ENCODE results near the gene LRBA. TPM values are rescaled to one million over a fixed set of nuclear protein-coding genes. Genes with fewer than 3 reads are reported as not detected.

LRBA gene
- total RNA-seq, 1 donor from 2014 or later: 68.0 TPM

DNA sequence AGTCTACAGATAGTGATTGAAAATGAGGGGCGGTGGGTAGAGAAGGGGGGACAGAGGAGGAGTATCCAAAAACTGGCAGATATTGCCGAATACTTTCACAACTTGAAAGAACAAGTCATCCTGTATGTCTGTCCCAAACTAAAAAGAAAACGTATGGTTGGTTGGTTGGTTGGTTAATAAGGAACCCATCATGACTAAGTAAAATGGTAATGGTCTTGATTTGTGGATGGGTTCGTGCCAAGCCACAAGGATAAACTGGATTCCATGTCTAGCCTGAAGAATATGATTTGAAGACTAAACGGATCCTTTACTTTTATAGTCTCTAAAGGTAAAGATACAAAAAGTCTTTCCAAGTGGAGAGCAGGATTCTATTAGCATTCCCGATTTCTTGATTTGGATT, 728.4 kb downstream of the LRBA start:
- H3K27me3 ChIP-seq: no peaks in the 10 kb centered on the region
- H3K27ac ChIP-seq: no peak overlapping the region
- no peak for DNase-seq (ENCODE audit: extremely low spot score in 2 of 2)
- no peak overlapping the region for H3K4me3 ChIP-seq
- TF ChIP-seq POLR2A (IDR thresholded peaks at IDR 0.05) (no peak), CTCF (IDR thresholded peaks at IDR 0.05) (no peak), POLR2AphosphoS5 (IDR thresholded peaks at IDR 0.05; ENCODE audit: insufficient read depth in 1 of 2, low read depth in 1 of 2) (no peak)
- peaks cover 0 to 7% of the 10 kb centered on the region in 2 donors for H3K36me3 ChIP-seq
- H3K9me3 ChIP-seq: no peaks in the 10 kb centered on the region
- intact Hi-C loops (cut with DNase I): no loop called here
- no peaks in the 10 kb centered on the region for H3K4me1 ChIP-seq

DNA sequence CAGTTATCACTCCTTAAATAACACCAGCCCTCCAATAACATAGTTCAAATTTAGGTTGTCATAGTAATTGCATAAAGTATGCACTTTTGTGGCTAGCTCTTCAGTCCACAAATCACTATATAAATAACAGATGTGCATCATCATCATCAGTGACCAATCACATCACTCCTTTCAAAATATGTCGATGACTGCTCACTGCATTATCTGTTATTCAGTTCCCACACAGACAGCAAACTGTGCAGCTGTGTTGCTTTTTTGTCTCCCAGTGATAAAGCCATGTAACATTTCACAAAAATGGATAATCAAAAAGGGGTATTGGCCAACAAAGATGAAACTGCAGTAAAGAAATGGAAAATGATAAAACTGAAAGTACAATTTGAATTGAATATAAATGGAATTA, 731.4 kb downstream of the LRBA start:
- Histone ChIP-seq H3K36me3 (peaks cover 0 to 14% of the 10 kb centered on the region in 2 donors), H3K27ac (no peak overlapping the region), H3K9me3 (no peaks in the 10 kb centered on the region), H3K4me1 (no peaks in the 10 kb centered on the region), H3K27me3 (no peaks in the 10 kb centered on the region), H3K4me3 (no peak overlapping the region)
- DNase-seq (ENCODE audit: extremely low spot score in 2 of 2): no peak
- intact Hi-C loops (cut with DNase I): no loop called here
- TF ChIP-seq CTCF (IDR thresholded peaks at IDR 0.05) (no peak), POLR2AphosphoS5 (IDR thresholded peaks at IDR 0.05; ENCODE audit: insufficient read depth in 1 of 2, low read depth in 1 of 2) (no peak), POLR2A (IDR thresholded peaks at IDR 0.05) (no peak)

- Histone ChIP-seq H3K4me1 (no peaks in the 10 kb centered on the region), H3K4me3 (no peak overlapping the region), H3K27ac (no peak overlapping the region), H3K27me3 (no peaks in the 10 kb centered on the region), H3K36me3 (peaks cover 0 to 26% of the 10 kb centered on the region in 2 donors), H3K9me3 (no peaks in the 10 kb centered on the region)
- TF ChIP-seq CTCF (IDR thresholded peaks at IDR 0.05) (no peak), POLR2A (IDR thresholded peaks at IDR 0.05) (no peak), POLR2AphosphoS5 (IDR thresholded peaks at IDR 0.05; ENCODE audit: insufficient read depth in 1 of 2, low read depth in 1 of 2) (no peak)
- intact Hi-C loops (cut with DNase I): no loop called here
- DNase-seq (ENCODE audit: extremely low spot score in 2 of 2): no peak
Measured at GRCh38 chr4:150280975-150281374, 734.1 kb downstream of the LRBA start.

GRCh38 chr4:150280081-150280895, 734.8 kb downstream of the LRBA start:
- H3K27ac ChIP-seq: no peak overlapping the region
- TF ChIP-seq POLR2AphosphoS5 (IDR thresholded peaks at IDR 0.05; ENCODE audit: insufficient read depth in 1 of 2, low read depth in 1 of 2): no peak
- TF ChIP-seq POLR2A (IDR thresholded peaks at IDR 0.05): no peak
- no peak for TF ChIP-seq CTCF (IDR thresholded peaks at IDR 0.05)
- DNase-seq (ENCODE audit: extremely low spot score in 2 of 2): no peak
- H3K4me3 ChIP-seq: no peak overlapping the region
- H3K27me3 ChIP-seq: no peaks in the 10 kb centered on the region
- intact Hi-C loops (cut with DNase I): no loop called here
- H3K4me1 ChIP-seq: no peaks in the 10 kb centered on the region
- peaks cover 0 to 26% of the 10 kb centered on the region in 2 donors for H3K36me3 ChIP-seq
- no peaks in the 10 kb centered on the region for H3K9me3 ChIP-seq

DNA sequence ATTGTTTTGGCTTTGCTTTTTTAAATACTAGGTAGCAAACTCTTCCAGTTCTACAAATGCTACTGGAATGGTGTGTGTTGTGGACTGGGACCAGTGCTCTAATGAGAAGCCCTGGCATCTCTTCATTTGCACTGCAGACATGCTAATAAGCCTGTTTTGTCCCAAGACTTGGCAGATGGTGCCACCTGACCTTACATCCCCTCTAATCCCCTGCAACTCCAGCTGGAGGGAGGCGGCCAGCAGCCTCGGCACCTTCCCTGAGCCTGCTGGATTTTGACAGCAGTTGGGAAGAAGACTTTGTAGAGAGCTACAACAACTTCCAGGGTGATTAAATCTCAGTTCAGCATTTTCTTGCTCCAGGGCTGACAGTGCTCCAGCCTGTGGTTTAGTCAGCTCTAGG, 736.9 kb downstream of the LRBA start:
- H3K4me1 ChIP-seq: no peaks in the 10 kb centered on the region
- no peaks in the 10 kb centered on the region for H3K9me3 ChIP-seq
- no peak overlapping the region for H3K27ac ChIP-seq
- no peak overlapping the region for H3K4me3 ChIP-seq
- H3K36me3 ChIP-seq: peaks cover 0 to 26% of the 10 kb centered on the region in 2 donors
- DNase-seq (ENCODE audit: extremely low spot score in 2 of 2): no peak
- TF ChIP-seq POLR2A (IDR thresholded peaks at IDR 0.05): no peak
- no peak for TF ChIP-seq CTCF (IDR thresholded peaks at IDR 0.05)
- no peak for TF ChIP-seq POLR2AphosphoS5 (IDR thresholded peaks at IDR 0.05; ENCODE audit: insufficient read depth in 1 of 2, low read depth in 1 of 2)
- intact Hi-C loops (cut with DNase I): no loop called here
- H3K27me3 ChIP-seq: no peaks in the 10 kb centered on the region
